G401.6 (cell line): Measurements from ENCODE around the gene DRGX.

Source experiments
- FAIRE-seq: peaks from 2 replicates; lab custom pipeline; 2012; peaks lifted over from hg19 to GRCh38; lab: Jason Lieb, UNC

The DRGX gene

DNA sequence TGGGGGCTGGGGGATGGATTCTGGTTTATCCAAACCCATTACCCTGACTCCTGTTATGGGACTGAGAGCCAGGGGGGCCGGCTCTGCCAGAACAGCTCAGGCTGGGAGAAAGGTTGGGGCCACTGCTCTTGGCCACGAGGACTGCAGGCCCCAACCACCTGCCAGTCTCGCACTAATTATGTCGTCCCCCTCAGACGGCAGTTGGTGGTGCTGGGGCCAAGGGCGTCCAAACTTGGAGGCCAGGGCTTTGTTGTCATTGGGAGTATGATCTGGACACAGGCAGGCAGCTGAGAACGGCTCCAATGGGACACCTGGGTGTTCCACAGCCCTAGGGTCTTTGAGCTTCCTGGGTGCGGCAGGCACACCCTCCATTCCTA is 34.7 kb downstream of the DRGX start:
- FAIRE-seq = no peak

GRCh38 chr10:49360271-49361177 is 35.4 kb downstream of the DRGX start:
- no peak for FAIRE-seq

- FAIRE-seq = no peak
Observed at GRCh38 chr10:49359349-49360270, 36.3 kb downstream of the DRGX start.

GRCh38 chr10:49357910-49358309 is 38.0 kb downstream of the DRGX start:
- no peak for FAIRE-seq

- no peak for FAIRE-seq
Observed at GRCh38 chr10:49356944-49357343, 38.9 kb downstream of the DRGX start.

DNA sequence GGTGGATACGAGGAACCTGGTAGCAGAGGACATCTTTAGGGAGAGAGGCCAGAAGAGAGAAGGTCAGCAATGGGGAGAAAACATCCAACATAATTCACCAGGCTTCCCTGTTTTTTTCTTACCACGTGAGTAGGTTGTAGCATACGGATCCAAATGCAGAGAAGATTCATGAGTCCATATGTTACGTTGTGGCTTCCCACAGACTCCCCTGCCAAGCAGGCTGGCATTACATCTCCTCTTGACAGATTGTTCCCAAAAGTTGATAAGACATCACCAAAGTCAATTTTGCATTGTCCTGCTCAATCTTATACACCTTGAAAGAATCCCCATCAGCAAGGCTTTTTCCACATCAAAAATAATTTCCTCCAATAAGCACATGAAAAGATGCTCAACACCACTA is 39.7 kb downstream of the DRGX start:
- no peak for FAIRE-seq

GRCh38 chr10:49355221-49355620 is 40.7 kb downstream of the DRGX start:
- FAIRE-seq = no peak

- FAIRE-seq = no peak
Observed at GRCh38 chr10:49354593-49354992, 41.3 kb downstream of the DRGX start.

DNA sequence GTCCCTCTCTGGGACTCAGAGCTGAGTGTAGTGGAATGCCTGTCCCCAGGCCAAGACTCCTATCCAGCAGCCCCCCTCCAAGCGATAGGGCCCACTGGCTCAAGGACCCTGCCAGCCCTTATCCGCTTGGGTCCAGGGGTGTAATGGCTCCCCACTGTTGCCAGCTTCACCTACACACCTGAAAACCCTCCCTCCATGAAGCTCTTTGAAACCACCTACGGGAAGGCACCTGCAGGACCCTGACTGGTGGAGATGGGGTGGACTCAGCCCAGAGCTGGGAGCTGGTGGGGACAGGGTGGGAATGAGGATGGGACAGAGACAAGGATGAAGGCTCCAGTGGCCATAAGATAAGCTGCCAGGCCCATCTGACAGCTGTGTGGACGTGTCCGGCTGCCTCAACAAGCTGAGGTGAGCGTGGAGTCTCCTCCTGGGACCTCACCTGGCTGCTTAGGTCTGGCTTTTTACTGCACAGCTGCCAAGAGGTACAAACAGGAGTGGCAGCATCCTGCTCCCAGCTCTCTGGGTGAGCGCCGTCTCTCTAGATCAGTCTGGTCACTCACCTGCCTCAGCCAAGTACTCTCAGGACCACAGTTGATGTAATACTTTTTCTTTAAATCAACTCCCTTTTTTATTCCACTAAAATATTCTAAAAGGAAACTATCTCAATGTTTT is 41.9 kb downstream of the DRGX start:
- FAIRE-seq = no peak

- no peak for FAIRE-seq
Observed at GRCh38 chr10:49353026-49353894, 42.6 kb downstream of the DRGX start.

- FAIRE-seq = no peak
Observed at GRCh38 chr10:49352323-49352722, 43.6 kb downstream of the DRGX start.

DNA sequence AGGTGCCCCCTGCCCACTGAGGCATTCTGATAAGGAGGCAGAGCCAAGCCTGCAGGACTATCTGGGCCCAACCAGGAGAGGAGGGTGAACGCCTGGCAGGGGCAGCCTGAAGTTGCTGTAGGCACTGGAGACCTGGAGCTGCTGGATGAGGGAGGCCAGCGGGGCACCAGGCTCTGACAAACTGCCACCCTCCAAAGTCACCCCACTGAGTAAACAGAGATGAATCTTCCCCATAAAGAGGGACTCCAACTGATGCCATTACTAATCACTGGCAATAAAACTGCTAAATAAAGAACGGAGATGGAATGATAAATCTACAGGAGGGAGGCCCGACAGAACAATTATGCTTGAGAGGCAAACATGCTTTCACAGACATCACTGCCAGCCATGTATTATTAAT is 44.2 kb downstream of the DRGX start:
- FAIRE-seq = no peak

DNA sequence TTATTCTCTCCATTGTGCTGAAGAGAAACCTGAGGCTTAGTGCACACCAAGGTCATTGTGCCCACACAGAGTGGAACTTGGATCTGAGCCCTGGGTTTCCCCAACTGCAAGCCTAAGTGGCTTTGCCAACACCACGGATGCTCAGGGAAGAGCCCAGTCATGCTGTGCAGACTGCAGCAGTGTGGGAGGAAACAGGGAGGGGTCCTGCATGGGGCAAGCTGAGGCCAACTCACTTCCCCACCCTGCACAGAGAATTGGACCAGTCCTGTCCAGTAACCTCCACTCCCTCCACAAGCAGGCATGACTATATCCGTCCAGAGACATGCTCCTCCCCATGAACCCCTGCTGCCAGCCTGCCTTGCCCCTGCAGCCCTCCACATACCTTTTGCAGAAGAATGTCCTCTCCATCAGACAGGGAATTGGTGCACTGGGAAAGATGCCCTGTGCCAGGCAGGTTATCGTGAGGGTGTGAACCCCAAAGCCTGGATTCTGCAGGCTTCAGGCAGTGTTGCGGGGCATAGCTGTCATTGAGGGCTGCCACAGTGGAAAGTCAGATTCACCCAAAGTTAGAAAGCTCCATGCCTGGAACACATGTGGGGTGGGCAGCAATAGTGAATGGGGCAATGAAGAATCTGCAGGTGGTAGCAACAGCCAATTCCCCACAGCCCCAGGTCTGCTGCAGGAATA is 44.9 kb downstream of the DRGX start:
- FAIRE-seq = no peak

- no peak for FAIRE-seq
Observed at GRCh38 chr10:49350138-49350537, 45.8 kb downstream of the DRGX start.

GRCh38 chr10:49349390-49349789 is 46.5 kb downstream of the DRGX start:
- no peak for FAIRE-seq

DNA sequence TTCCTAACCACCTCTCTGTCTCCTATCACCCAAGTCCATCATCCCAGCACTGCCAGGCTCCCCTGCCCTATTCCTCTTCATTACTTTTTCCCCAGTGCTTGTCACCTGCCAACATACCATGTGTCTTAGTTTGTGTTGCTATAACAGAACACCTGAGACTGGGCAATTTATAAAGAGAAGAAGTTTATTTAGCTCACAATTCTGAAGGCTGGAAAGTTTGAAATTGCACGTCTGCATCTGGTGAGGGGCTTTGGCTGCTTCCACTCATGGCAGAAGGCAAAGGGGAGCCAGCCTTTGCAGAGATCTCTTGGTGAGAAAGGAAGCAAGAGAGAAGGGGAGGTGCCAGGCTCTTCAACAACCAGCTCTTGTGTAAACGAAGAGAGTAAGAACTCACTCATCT is 47.3 kb downstream of the DRGX start:
- no peak for FAIRE-seq

- FAIRE-seq = no peak
Observed at GRCh38 chr10:49347827-49348226, 48.1 kb downstream of the DRGX start.

DNA sequence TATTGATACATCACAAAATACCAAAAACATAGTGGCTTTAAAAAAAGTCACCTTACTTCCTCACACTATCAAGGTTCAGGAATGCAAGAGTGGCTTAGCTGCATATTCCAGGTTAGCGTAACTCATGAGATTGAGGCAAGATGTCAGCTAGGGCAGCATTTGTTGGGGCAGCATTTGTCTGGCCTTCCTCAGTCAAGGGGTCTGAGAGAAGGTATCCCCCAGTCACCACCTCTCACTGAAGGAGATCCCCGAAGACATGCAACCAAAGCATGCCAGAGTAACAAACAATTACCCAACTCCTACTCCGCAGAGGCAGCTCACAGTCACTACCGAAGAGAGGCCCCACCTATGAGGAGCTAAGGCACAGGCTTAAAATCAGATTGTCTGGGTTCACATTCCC is 48.5 kb downstream of the DRGX start:
- no peak for FAIRE-seq

GRCh38 chr10:49344840-49345239 is 51.0 kb downstream of the DRGX start:
- no peak for FAIRE-seq

- no peak for FAIRE-seq
Observed at GRCh38 chr10:49338604-49339003, 57.3 kb downstream of the DRGX start.

DNA sequence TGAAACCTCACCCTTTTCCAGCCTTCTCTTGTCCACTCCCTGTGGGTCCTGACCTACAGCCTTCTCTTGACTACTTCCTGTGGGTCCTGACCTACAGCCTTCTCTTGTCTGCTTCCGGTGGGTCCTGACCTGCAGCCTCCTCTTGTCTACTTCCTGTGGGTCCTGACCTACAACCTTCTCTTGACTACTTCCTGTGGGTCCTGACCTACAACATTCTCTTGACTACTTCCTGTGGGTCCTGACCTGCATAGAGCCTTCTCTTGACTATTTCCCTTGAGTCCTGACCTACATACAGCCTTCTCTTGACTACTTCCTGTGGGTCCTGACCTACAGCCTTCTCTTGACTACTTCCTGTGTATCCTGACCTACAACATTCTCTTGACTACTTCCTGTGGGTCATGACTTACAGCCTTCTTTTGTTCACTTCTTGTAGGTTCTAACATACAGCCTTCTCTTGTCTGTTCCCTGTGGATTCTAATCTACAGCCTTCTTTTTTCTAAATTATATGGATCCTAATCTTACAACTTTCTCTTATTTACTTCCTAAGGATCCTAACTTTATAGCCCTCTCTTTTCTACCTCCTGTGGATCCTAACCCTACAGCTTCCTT is 60.4 kb downstream of the DRGX start:
- FAIRE-seq = no peak
